Activated effector memory CD4-positive, alpha-beta T cell treated with anti-CD3 and anti-CD28 coated beads, Interleukin-2, amount 50 U/mL, for 16 hours (primary cell): ENCODE data around the gene A2M.

Source experiments
- DNase-seq: peaks from one replicate; pipeline ENCODE4 v3.0.0-alpha.2; 2020

Gene A2M

GRCh38 chr12:9098115-9098452 lies 17.6 kb downstream of the A2M start:
- DNase-seq: no peak

GRCh38 chr12:9096563-9097176 lies 19.0 kb downstream of the A2M start:
- no peak for DNase-seq

- DNase-seq: no peak
Measured at GRCh38 chr12:9095322-9095721, 20.4 kb downstream of the A2M start.

GRCh38 chr12:9094512-9095206 lies 21.1 kb downstream of the A2M start:
- no peak for DNase-seq

- DNase-seq: no peak
Measured at GRCh38 chr12:9091891-9092598, 23.7 kb downstream of the A2M start.

GRCh38 chr12:9090220-9090619 lies 25.5 kb downstream of the A2M start:
- no peak for DNase-seq

GRCh38 chr12:9087087-9087835 lies 28.5 kb downstream of the A2M start:
- DNase-seq: no peak

- DNase-seq: no peak
Measured at GRCh38 chr12:9086087-9086486, 29.6 kb downstream of the A2M start.

- DNase-seq: no peak
Measured at GRCh38 chr12:9084417-9084816, 31.3 kb downstream of the A2M start.

GRCh38 chr12:9083793-9084192 lies 31.9 kb downstream of the A2M start:
- DNase-seq: no peak

- no peak for DNase-seq
Measured at GRCh38 chr12:9081667-9082427, 33.9 kb downstream of the A2M start.

GRCh38 chr12:9079883-9080675 lies 35.6 kb downstream of the A2M start:
- no peak for DNase-seq

GRCh38 chr12:9079082-9079481 lies 36.6 kb downstream of the A2M start:
- no peak for DNase-seq

- DNase-seq: no peak
Measured at GRCh38 chr12:9077152-9078031, 38.3 kb downstream of the A2M start.

- no peak for DNase-seq
Measured at GRCh38 chr12:9076733-9077132, 39.0 kb downstream of the A2M start.

- no peak for DNase-seq
Measured at GRCh38 chr12:9075138-9075535, 40.6 kb downstream of the A2M start.

GRCh38 chr12:9074484-9075137 lies 41.1 kb downstream of the A2M start:
- DNase-seq: no peak

GRCh38 chr12:9073076-9073475 lies 42.6 kb downstream of the A2M start:
- no peak for DNase-seq

GRCh38 chr12:9072481-9073038 lies 43.2 kb downstream of the A2M start:
- DNase-seq: no peak

- no peak for DNase-seq
Measured at GRCh38 chr12:9071969-9072368, 43.8 kb downstream of the A2M start.
